ENCODE results near the gene MKRN3.

GRCh38 chr15:23566651-23567050 is 1.2 kb downstream of the MKRN3 start:
- no peak for TF ChIP-seq CTCF (conservative IDR thresholded peaks at IDR 0.05; ENCODE audit: low read length)
- no peak for TF ChIP-seq EZH2phosphoT487 (IDR thresholded peaks at IDR 0.05; ENCODE audit: borderline replicate concordance)
